Lower leg skin (tissue), 4 donors: ENCODE data around the gene SLIT3. TPM values are rescaled to one million over a fixed set of nuclear protein-coding genes. Genes with fewer than 3 reads are reported as not detected.
A peak's percentile ranks its signal among the peaks of the same experiment; 100 is the strongest.

Experiments used
- DNase-seq, 2 donors: peaks; one replicate each; pipeline ENCODE4 v3.0.0-alpha.2; 2019; ENCODE audit warnings: low spot score in 2 of 2
- H3K4me3 ChIP-seq: fragments of 200-600 bp; sonication (generic); 2 replicates; pipeline ENCODE4 v1.5.1; 2017; ENCODE audit warnings: mild to moderate bottlenecking, low read depth; ENCODE audit not compliant: poor library complexity, severe bottlenecking
- POLR2A ChIP-seq, 2 donors: fragments of 450-650 bp; IDR thresholded peaks; one replicate each; pipeline ENCODE4 v1.6.1; 2016 to 2017; ENCODE audit warnings: antibody characterized with exemption in 2 of 2, mild to moderate bottlenecking in 1 of 2, moderate library complexity in 1 of 2
- WGBS, 2 donors: methylation state at CpG; one replicate each; pipeline ENCODE4 v1.1.5; 2018; 5-methylcytosine and 5-hydroxymethylcytosine counted together
- intact Hi-C: fragments of 100-400 bp; cut with DNase I; formaldehyde crosslinking; loops from one replicate; pipeline ENCODE4 v1.15.0; 2023; ENCODE audit warnings: low total_unique reads
- total RNA-seq, 4 donors: library from RNA; depleted of rRNA; stranded (reverse); fragments of >200 nt; gene quantifications; one replicate each; pipeline ENCODE4 v1.1.0, GENCODE V29; 2016
- TF ChIP-seq, protein P1 (sequence below), 3 donors: fragments of 450-650 bp; IDR thresholded peaks; one replicate each; pipeline ENCODE4 v1.5.1; 2016; ENCODE audit warnings: antibody characterized with exemption in 3 of 3, mild to moderate bottlenecking in 3 of 3, moderate library complexity in 2 of 3

Gene SLIT3
- total RNA-seq, 4 donors from 2014 or later: 12.4 to 66.0 (median 22.8) TPM

DNA sequence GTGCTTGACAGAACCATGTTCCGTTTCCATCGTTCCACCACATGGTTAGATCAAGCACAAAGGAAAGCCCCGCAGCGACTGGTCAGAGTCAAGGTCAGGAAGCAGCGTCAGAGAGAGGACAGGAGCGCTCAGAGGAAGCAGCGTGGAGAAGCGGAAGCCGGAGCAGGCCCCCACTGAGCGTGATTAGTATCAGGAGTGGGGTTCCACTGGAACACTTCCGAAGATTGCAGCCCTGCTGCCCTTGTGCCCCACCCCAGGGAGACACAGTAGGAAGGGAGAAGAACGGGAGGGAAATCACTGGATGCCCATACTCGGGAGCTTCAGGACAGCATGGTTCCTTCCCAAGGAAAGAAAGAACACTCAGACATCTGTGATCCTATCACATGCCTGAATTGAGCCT is 532.8 kb downstream of the SLIT3 start:
- intact Hi-C loops: no loop called here
- no peak for DNase-seq
- WGBS, 2 donors: 89 to 91% methylated on average over 13 of the region's 13 CpGs
- no peak overlapping the region for H3K4me3 ChIP-seq
- TF ChIP-seq POLR2A (IDR thresholded peaks at IDR 0.05): no peak
- TF ChIP-seq, protein P1, sequence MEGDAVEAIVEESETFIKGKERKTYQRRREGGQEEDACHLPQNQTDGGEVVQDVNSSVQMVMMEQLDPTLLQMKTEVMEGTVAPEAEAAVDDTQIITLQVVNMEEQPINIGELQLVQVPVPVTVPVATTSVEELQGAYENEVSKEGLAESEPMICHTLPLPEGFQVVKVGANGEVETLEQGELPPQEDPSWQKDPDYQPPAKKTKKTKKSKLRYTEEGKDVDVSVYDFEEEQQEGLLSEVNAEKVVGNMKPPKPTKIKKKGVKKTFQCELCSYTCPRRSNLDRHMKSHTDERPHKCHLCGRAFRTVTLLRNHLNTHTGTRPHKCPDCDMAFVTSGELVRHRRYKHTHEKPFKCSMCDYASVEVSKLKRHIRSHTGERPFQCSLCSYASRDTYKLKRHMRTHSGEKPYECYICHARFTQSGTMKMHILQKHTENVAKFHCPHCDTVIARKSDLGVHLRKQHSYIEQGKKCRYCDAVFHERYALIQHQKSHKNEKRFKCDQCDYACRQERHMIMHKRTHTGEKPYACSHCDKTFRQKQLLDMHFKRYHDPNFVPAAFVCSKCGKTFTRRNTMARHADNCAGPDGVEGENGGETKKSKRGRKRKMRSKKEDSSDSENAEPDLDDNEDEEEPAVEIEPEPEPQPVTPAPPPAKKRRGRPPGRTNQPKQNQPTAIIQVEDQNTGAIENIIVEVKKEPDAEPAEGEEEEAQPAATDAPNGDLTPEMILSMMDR (IDR thresholded peaks at IDR 0.05): no peak

DNA sequence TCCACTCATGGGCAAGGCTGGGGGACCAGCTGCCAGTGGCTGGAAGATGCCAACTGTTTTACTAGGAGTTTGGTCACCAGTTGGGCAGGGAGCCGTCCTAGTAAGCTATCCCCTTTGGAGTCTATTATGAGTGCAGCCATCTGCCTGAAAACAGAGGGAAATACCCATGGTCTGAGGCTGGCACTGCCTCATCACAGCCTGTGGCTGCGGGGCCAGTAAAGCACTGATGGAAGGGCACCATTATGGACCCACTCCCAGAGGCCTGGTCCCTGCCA is 534.6 kb downstream of the SLIT3 start:
- intact Hi-C loops: no loop called here
- H3K4me3 ChIP-seq: no peak overlapping the region
- WGBS, 2 donors: 65 to 68% methylated on average over 2 of the region's 2 CpGs
- TF ChIP-seq, protein P1 (IDR thresholded peaks at IDR 0.05): no peak
- no peak for TF ChIP-seq POLR2A (IDR thresholded peaks at IDR 0.05)
- no peak for DNase-seq

DNA sequence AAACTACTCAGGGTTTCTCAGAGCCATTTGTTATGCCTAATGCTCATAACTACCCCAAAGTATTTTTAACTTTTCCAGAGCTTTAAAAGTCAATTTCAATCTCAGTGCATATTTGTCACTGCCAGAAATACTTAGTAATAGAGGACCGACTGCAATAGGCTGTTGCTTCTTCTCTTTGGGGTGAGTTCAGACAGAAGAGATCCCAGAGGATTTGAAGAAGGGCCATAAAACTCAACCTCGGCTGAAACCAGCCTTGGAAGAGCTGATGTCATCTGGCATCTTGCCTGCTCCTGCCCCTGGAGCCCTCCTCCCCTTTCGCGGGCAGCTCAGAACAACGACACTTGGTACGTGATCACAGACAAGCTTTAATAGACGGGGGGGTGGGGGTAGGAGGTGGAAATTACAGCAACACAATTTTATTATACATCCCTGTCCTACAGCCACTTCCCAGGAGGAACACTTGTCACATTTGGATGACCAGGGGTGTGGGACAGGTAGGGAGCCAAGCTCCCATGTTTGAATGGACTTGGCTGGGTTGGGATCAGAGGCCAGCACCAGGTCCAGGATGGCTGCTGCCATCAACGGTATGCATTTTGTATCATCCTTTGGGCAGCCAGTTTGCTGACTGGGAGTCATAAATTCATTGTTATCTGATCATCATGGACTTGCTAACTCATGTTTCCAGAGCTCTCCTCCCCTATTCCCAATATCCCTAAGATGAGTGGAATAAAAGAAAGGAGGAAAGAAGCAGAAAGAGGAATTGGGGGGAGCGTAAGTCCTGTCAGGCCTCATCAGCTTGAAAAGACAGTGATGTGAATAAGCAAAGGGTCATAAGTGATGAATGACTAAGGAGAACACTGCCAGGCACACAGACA is 535.2 kb downstream of the SLIT3 start:
- DNase-seq: peak in 1 of 2 donors; percentile 25
- no peak for TF ChIP-seq POLR2A (IDR thresholded peaks at IDR 0.05)
- TF ChIP-seq, protein P1 (IDR thresholded peaks at IDR 0.05): no peak
- intact Hi-C loops: no loop called here
- WGBS, 2 donors: 26 to 33% methylated on average over 9 of the region's 9 CpGs
- H3K4me3 ChIP-seq: no peak overlapping the region

DNA sequence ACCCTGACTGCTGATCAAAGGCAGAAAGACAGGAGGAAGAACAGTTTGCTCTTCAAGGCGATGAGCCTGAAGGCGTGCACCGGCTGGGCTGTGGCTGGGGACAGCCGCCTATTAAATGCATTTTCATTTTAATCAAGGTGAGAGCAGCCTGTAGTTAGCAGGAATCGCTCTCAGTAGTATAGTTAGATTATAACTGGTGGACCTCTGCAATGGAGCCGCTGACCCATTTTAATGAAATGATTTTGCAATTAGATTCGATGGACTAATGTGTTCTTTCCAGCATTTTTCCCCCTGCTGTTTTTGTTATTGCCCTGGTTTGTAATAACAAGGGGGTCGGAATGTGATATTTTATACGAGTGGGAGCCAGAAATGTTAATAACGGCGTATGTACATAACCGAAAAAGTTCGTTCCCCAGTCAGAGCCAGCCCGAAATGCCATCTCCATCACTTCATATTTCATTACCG is 535.8 kb downstream of the SLIT3 start:
- no peak for TF ChIP-seq POLR2A (IDR thresholded peaks at IDR 0.05)
- TF ChIP-seq, protein P1 (IDR thresholded peaks at IDR 0.05): no peak
- H3K4me3 ChIP-seq: no peak overlapping the region
- 69 to 70% methylated on average over 15 of the region's 15 CpGs for WGBS, 2 donors
- intact Hi-C loops: no loop called here
- no peak for DNase-seq

DNA sequence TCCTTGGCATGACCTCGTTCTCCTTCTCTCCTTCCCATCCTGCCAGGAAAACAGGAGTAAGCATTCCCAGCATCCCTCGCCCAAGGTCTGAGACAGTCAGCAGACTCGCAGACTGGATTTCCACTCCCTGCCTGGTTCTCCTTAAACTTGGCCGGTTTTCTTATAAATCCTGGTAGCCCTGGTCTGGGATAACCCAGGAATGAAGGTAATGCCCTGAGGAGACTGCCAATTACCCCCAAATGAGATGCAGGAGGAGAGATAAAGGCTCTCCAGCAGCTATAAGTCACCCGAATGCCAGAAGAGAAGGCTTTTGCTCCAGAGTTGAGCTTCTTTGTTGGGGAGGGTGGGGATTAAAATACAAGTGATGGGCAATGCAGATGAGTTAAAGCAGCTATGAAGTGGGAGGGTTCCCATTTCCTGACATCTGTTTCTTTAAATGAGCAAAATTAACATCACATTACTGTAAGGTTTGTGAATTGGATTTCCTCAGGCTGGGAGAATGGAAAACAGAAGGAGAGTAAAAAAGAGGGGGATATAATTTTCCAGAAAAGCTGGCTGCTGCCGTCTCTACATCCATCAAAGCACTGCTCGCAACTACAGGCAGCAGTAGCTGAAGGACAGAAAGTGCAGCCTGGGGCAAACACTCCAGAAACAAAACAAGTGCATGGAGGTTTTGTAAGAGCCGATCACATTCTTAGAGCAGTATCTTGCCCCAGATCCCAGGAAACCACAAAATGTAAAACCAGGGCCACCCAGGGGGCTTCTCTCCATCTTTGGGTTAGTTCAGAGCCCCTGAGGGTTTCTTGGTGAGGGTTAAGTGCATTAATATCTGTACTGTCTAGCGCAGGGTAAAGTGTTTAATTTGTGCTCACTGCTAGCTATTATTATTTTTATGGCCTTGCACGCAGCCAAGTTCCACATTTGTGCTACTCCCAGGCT is 544.2 kb downstream of the SLIT3 start:
- WGBS, 2 donors: 59 to 63% methylated on average over 10 of the region's 10 CpGs
- DNase-seq: no peak
- H3K4me3 ChIP-seq: no peak overlapping the region
- intact Hi-C loops: no loop called here
- TF ChIP-seq, protein P1 (IDR thresholded peaks at IDR 0.05): no peak
- no peak for TF ChIP-seq POLR2A (IDR thresholded peaks at IDR 0.05)
